CD4-positive, alpha-beta memory T cell (primary cell): Measurements from ENCODE around the gene PBX4. TPM values are rescaled to one million over a fixed set of nuclear protein-coding genes. Genes with fewer than 3 reads are reported as not detected.

ENCODE experiments used
- CTCF ChIA-PET: fragments of 350-600 bp; sonication (Branson Sonifier 250); formaldehyde crosslinking; loops from one replicate; lab custom pipeline; 2021; ENCODE audit warnings: inconsistent platforms; ENCODE audit not compliant: partially characterized antibody; lab: Charles Lee
- POLR2A ChIA-PET: fragments of 350-600 bp; sonication (Branson Sonifier 250); formaldehyde crosslinking; loops from one replicate; lab custom pipeline; 2021; ENCODE audit not compliant: partially characterized antibody; lab: Charles Lee
- DNase-seq, 5 donors: peaks; one replicate each; pipeline versions ENCODE4 v3.0.0 to v3.0.0-alpha.2; 2020 to 2022; ENCODE audit warnings: mixed read lengths in 1 of 5
- H3K27ac ChIP-seq: one replicate; pipeline ENCODE4 v1.7.0; 2013; ENCODE audit warnings: low read depth, low read length
- H3K27me3 ChIP-seq: 2 replicates; pipeline ENCODE4 v1.7.0; 2013; ENCODE audit warnings: mild to moderate bottlenecking, low read length, moderate library complexity; ENCODE audit not compliant: insufficient read depth
- H3K36me3 ChIP-seq: 2 replicates; pipeline ENCODE4 v1.7.0; 2013; ENCODE audit warnings: mild to moderate bottlenecking, low read length, moderate library complexity; ENCODE audit not compliant: insufficient read depth
- H3K4me1 ChIP-seq: 2 replicates; pipeline ENCODE4 v1.7.0; 2013; ENCODE audit warnings: mild to moderate bottlenecking, low read length, moderate library complexity; ENCODE audit not compliant: insufficient read depth
- H3K4me3 ChIP-seq, 2 donors: one replicate each; pipeline ENCODE4 v1.7.0; 2013; ENCODE audit warnings: low read length in 2 of 2, mild to moderate bottlenecking in 1 of 2
- H3K9me3 ChIP-seq, 2 donors: one replicate each; pipeline ENCODE4 v1.7.0; 2013; ENCODE audit warnings: low read length in 2 of 2, control low read depth in 1 of 2; ENCODE audit not compliant: control insufficient read depth in 1 of 2
- H3K27ac Mint-ChIP-seq, 7 donors: one replicate each; pipeline ENCODE4 v1.8.0; 2020 to 2021; ENCODE audit warnings: mixed read lengths in 7 of 7, mild to moderate bottlenecking in 6 of 7, inconsistent platforms in 3 of 7, moderate library complexity in 3 of 7
- H3K27me3 Mint-ChIP-seq, 2 donors: one replicate each; pipeline ENCODE4 v1.8.0; 2020 to 2021; ENCODE audit warnings: mixed read lengths in 2 of 2
- H3K36me3 Mint-ChIP-seq, 2 donors: one replicate each; pipeline ENCODE4 v1.8.0; 2020 to 2021; ENCODE audit warnings: mixed read lengths in 2 of 2, inconsistent platforms in 1 of 2, mild to moderate bottlenecking in 1 of 2
- H3K4me1 Mint-ChIP-seq, 4 donors: one replicate each; pipeline ENCODE4 v1.8.0; 2020 to 2021; ENCODE audit warnings: mixed read lengths in 4 of 4, mild to moderate bottlenecking in 1 of 4
- H3K4me3 Mint-ChIP-seq, 8 donors: one replicate each; pipeline ENCODE4 v1.8.0; 2020 to 2021; ENCODE audit warnings: mixed read lengths in 8 of 8, mild to moderate bottlenecking in 7 of 8, moderate library complexity in 6 of 8, inconsistent platforms in 3 of 8
- H3K9me3 Mint-ChIP-seq, 8 donors: one replicate each; pipeline ENCODE4 v1.8.0; 2020 to 2021; ENCODE audit warnings: mixed read lengths in 8 of 8, mild to moderate bottlenecking in 5 of 8, inconsistent platforms in 3 of 8, moderate library complexity in 1 of 8
- intact Hi-C: fragments of 100-400 bp; cut with micrococcal nuclease; formaldehyde crosslinking; loops from one replicate; pipeline ENCODE4 v1.15.1; 2023
- polyA plus RNA-seq, 2 donors: library from polyadenylated mRNA; unstranded; fragments of 300-500 nt; fragmentation: Illumina TruSeq; gene quantifications; one replicate each; pipeline ENCODE4 v1.2.3, GENCODE V29; 2021
- total RNA-seq, 2 experiments: library from RNA; stranded (reverse); gene quantifications; one replicate each; pipeline ENCODE4 v1.2.3, GENCODE V29; 2021

The PBX4 gene
- total and polyA plus RNA-seq, 4 experiments from 2014 or later, result 3.9 to 56.3 (median 29.1) TPM

DNA sequence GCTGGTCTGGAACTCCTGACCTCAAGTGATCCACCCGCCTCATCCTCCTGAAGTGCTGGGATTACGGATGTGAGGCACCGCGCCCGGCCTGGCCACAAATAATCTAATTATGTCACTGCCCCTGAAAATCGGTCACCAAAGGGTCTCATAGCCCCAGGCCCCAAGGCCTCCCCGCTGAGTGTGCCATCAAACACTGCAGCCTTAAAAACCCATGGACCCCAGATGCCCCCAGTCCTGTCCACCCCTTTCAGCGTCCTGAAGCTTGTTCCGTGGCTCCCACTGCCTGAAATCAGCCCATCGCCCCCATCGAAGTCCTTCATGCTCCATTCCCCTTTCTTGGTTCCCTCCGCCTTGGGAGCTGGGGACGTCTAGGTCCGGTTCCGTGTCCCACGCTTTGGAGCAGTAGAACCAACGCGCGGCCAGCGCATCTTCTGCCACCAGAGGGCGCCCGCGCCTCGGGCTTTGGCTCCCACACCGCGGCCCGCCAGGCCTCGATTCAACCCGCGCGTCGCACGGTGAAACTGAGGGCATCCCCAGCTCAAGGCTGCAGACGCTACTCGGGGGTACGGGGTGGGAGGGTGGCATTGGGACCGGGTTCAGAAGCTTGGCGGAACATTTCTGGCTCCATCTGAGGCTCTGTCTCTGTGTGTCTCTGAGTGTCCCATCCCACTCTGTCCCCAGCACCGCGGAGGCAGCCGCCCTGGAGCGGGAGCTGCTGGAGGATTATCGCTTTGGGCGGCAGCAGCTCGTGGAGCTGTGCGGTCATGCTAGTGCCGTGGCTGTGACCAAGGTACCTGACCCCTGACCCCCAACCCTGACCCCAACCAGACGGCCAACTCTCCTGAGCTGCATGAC, 86.3 kb downstream of the PBX4 start:
- Mint-ChIP-seq H3K4me3 (peak overlapping the region in 1 of 8 donors; percentile 20), H3K36me3 (peaks cover 9 to 21% of the 10 kb centered on the region in 2 donors), H3K4me1 (peaks cover 3 to 28% (median 13%) of the 10 kb centered on the region in 4 donors), H3K27ac (peak overlapping the region in 6 of 7 donors; percentile 64 to 91 (median 86)), H3K27me3 (no peaks in the 10 kb centered on the region), H3K9me3 (no peaks in the 10 kb centered on the region)
- intact Hi-C loops, result loop anchor here (1.0 to 5.0 kb wide), 4 partner anchors 22 to 427 kb away; partner anchors contain the start of genes GMIP and ZNF14
- Histone ChIP-seq H3K9me3 (no peaks in the 10 kb centered on the region), H3K4me3 (no peak overlapping the region), H3K4me1 (peaks cover 12% of the 10 kb centered on the region), H3K36me3 (peaks cover 11% of the 10 kb centered on the region), H3K27me3 (no peaks in the 10 kb centered on the region), H3K27ac (peak overlapping the region; percentile 24)
- DNase-seq, result peak; percentile 78 to 85 (median 80)
- POLR2A ChIA-PET, result interaction anchor here (0.5 to 3.7 kb wide), 19 partner anchors 16 to 289 kb away, joined by 3 to 42 read pairs (median 3); partner anchors contain the start of genes ATP13A1, GMIP, NDUFA13 and TSSK6
- CTCF ChIA-PET, result interaction anchor here (0.6 to 6.0 kb wide), 46 partner anchors 9 to 705 kb away, joined by 3 to 68 read pairs (median 4); partner anchors contain the start of genes ATP13A1, GMIP, LPAR2 and NDUFA13

DNA sequence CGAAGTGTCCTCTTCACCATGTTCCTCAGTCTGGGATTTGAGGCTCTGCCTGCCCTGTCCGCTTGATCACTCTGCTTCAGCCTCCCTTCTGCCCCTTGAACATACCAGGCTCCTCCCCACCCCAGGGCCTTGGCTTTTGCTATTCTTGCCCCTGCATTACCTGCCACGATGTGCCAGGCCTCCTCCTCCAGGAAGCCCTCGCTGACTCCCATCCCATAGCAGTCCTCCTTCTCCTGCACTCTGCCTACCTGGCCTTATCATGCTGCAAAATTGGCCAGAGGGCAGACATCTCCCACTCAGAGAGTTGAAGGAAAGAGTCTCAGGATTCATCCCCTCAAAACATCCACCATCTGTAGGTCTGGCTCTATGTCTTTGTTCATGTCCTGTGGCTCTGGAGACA, 87.6 kb downstream of the PBX4 start:
- Histone ChIP-seq H3K27ac (no peak overlapping the region), H3K4me3 (no peak overlapping the region), H3K27me3 (no peaks in the 10 kb centered on the region), H3K9me3 (no peaks in the 10 kb centered on the region), H3K4me1 (peaks cover 12% of the 10 kb centered on the region), H3K36me3 (peaks cover 18% of the 10 kb centered on the region)
- intact Hi-C loops, result loop anchor here (5.0 kb wide), 1 partner anchor 201 kb away; the partner anchor contains the start of gene ZNF14
- peaks cover 9 to 27% of the 10 kb centered on the region in 2 donors for H3K36me3 Mint-ChIP-seq
- no peaks in the 10 kb centered on the region for H3K27me3 Mint-ChIP-seq
- H3K9me3 Mint-ChIP-seq, result no peaks in the 10 kb centered on the region
- DNase-seq, result no peak
- ChIA-PET CTCF (interaction anchor here (0.6 to 6.0 kb wide), 8 partner anchors 24 to 428 kb away, joined by 3 to 68 read pairs (median 6); partner anchors contain the start of genes GMIP and LPAR2), POLR2A (interaction anchor here (0.6 to 3.7 kb wide), 7 partner anchors 97 to 469 kb away, joined by 3 to 42 read pairs (median 4); partner anchors contain the start of genes ATP13A1, GMIP, LPAR2 and ZNF101)
- no peak overlapping the region for H3K4me3 Mint-ChIP-seq
- peak overlapping the region in 5 of 7 donors; percentile 8 to 68 (median 29) for H3K27ac Mint-ChIP-seq
- H3K4me1 Mint-ChIP-seq, result peaks cover 3 to 22% (median 10%) of the 10 kb centered on the region in 4 donors

DNA sequence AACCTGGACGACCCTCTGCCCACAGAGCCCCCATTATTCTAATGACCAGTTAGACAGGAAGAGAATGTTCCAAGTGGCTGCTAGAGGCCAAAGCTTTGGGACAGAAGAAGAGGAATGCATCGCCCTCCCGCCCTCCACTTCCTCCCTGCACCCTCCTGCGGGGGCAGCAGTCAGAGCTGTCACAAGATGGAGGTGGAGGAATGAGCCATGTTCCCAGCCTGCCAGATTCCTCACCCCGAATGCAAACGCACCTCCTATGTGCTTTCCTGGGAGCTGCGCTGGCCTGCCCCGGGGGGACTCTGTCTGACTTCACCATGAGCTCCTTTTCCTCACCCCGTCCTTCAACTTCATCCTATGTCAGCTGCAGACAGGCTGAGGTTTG, 88.1 kb downstream of the PBX4 start:
- Histone ChIP-seq H3K27me3 (no peaks in the 10 kb centered on the region), H3K4me1 (peaks cover 12% of the 10 kb centered on the region), H3K9me3 (no peaks in the 10 kb centered on the region), H3K4me3 (no peak overlapping the region), H3K36me3 (peaks cover 20% of the 10 kb centered on the region), H3K27ac (no peak overlapping the region)
- intact Hi-C loops, result loop anchor here (5.0 kb wide), 1 partner anchor 202 kb away; the partner anchor contains the start of gene ZNF14
- DNase-seq, result no peak
- H3K27ac Mint-ChIP-seq, result peak overlapping the region in 2 of 7 donors; percentile 13 to 76
- ChIA-PET CTCF (interaction anchor here (0.6 to 6.0 kb wide), 5 partner anchors 75 to 428 kb away, joined by 3 to 50 read pairs (median 5); partner anchors contain the start of gene GMIP), POLR2A (interaction anchor here (1.3 to 3.7 kb wide), 3 partner anchors 98 to 132 kb away, joined by 4 to 42 read pairs (median 13); partner anchors contain the start of genes ATP13A1, GMIP and LPAR2)
- no peaks in the 10 kb centered on the region for H3K27me3 Mint-ChIP-seq
- H3K9me3 Mint-ChIP-seq, result no peaks in the 10 kb centered on the region
- peaks cover 9 to 27% of the 10 kb centered on the region in 2 donors for H3K36me3 Mint-ChIP-seq
- peaks cover 3 to 22% (median 10%) of the 10 kb centered on the region in 4 donors for H3K4me1 Mint-ChIP-seq
- H3K4me3 Mint-ChIP-seq, result no peak overlapping the region

DNA sequence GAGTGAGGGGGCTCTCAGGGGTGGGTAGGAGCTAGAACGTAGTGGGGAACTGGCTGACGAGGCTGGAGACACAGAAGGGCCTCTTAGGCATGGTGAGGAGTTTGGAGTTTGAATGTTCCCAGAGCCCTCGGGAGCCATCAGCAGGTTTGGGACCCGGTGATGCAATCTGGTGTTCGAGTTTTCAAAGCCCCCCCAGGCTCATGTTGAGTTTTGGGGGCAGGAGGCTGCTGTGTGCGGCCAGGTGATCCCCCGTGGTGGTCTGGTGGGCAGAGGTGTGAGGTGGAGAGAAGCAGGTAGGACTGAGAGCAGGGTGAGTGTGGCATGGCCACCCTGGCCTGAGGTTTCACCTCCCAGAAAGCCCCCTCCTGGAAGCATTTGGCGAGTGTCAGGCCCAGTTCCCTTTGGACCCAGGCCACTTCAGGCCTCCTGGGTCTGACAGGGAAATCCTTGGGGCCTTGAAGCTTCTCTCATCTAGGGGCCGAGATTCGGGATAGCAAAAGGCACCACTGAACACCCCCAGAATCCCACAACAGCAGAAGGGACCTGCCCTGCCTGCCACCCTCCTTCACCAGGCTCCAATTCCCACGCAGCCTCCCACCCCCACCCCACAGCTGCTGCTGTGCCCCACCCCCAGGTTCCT, 88.6 kb downstream of the PBX4 start:
- no peaks in the 10 kb centered on the region for H3K9me3 ChIP-seq
- H3K27ac ChIP-seq, result no peak overlapping the region
- Mint-ChIP-seq H3K27ac (peak overlapping the region in 4 of 7 donors; percentile 76 to 88 (median 80)), H3K36me3 (peaks cover 9 to 30% of the 10 kb centered on the region in 2 donors), H3K4me1 (peaks cover 3 to 22% (median 10%) of the 10 kb centered on the region in 4 donors), H3K4me3 (no peak overlapping the region), H3K27me3 (no peaks in the 10 kb centered on the region), H3K9me3 (no peaks in the 10 kb centered on the region)
- H3K4me3 ChIP-seq, result no peak overlapping the region
- POLR2A ChIA-PET, result interaction anchor here (0.6 to 3.7 kb wide), 4 partner anchors 48 to 133 kb away, joined by 3 to 13 read pairs (median 4); partner anchors contain the start of genes ATP13A1, GMIP and LPAR2
- intact Hi-C loops, result loop anchor here (5.0 kb wide), 1 partner anchor 202 kb away; the partner anchor contains the start of gene ZNF14
- no peak for DNase-seq
- peaks cover 12% of the 10 kb centered on the region for H3K4me1 ChIP-seq
- peaks cover 20% of the 10 kb centered on the region for H3K36me3 ChIP-seq
- CTCF ChIA-PET, result interaction anchor here (0.6 to 6.0 kb wide), 5 partner anchors 76 to 429 kb away, joined by 3 to 50 read pairs (median 3); partner anchors contain the start of gene GMIP
- H3K27me3 ChIP-seq, result no peaks in the 10 kb centered on the region

GRCh38 chr19:19528721-19529490, 89.6 kb downstream of the PBX4 start, which contains the start of gene YJEFN3:
TSS of gene YJEFN3 (plus strand) at chr19:19528911. CDS start at chr19:19528933, 22 bp downstream.
- ChIA-PET CTCF (interaction anchor here (1.1 to 6.0 kb wide), 3 partner anchors 115 to 430 kb away, joined by 3 to 50 read pairs (median 3); partner anchors contain the start of gene GMIP), POLR2A (interaction anchor here (0.7 to 1.7 kb wide), 2 partner anchors 10 to 12 kb away, joined by 4 read pairs; no protein-coding TSS in a partner anchor)
- H3K4me1 Mint-ChIP-seq, result peaks cover 3 to 16% (median 10%) of the 10 kb centered on the region in 4 donors
- peak within 1 kb of the TSS in 4 of 7 donors; percentile 22 to 88 (median 80) for H3K27ac Mint-ChIP-seq
- H3K27me3 Mint-ChIP-seq, result no peaks in the 10 kb centered on the region
- Histone ChIP-seq H3K27ac (no peak within 1 kb of the TSS), H3K4me3 (no peak within 1 kb of the TSS), H3K27me3 (no peaks in the 10 kb centered on the region), H3K9me3 (no peaks in the 10 kb centered on the region), H3K36me3 (peaks cover 25% of the 10 kb centered on the region), H3K4me1 (peaks cover 12% of the 10 kb centered on the region)
- no peak for DNase-seq
- intact Hi-C loops, result no loop called here
- no peak within 1 kb of the TSS for H3K4me3 Mint-ChIP-seq
- H3K36me3 Mint-ChIP-seq, result peaks cover 9 to 37% of the 10 kb centered on the region in 2 donors
- no peaks in the 10 kb centered on the region for H3K9me3 Mint-ChIP-seq
